Stromal cell of bone marrow (primary cell): ENCODE data around the gene SPATA13.
"Not testable (repeated sequence)": the region's sequence is repeated elsewhere in the genome, so short reads cannot be mapped to it uniquely, and the experiment has no call there.

ENCODE experiments used
- DNase-seq: peaks from one replicate; pipeline ENCODE4 v3.0.0-alpha.2; 2012; ENCODE audit warnings: low read depth

The SPATA13 gene

DNA sequence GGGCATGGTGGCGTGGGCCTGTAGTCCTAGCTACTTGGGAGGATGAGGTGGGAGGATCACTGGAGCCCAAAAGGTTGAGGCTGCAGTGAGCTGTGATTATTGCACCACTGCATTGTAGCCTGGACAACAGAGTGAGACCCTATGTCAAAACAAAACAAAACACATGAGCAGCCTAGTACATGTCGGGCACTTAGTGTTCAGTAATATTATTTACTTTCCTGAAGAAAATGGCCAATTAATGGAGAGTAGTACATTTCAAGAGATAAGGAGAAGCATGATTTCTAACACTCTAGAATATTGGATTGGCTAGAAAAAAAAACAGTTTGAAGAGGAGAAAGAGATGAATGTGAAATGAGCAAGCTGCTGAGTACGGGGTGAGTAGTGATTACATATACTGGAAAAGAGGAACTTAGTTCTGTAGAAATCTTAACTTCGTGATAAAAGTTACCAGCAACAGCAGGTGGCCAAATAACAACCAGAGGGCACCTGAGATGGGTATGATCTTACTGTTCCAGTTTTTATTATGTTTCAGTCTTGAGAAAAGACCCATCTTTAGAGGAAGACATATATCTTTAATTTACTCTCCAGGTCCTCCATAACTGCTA is 36.2 kb downstream of the SPATA13 start:
- no peak for DNase-seq

DNA sequence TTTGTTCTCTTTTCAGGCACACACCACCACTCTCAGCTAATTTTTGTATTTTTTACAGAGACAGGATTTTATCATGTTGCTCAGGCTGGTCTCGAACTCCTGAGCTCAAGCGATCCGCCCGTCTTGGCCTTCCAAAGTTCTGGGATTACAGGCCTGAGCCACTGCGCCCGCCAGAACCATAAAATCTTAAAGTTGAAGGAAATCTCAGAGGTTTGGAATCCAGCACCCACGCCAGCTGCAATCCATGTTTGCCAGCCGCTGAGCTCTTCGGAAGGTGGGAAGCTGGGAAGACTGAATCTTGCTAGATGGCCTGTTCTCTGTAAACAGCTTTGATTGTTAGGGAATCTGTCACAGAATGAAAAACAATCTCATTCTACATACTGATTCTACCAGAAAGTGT is 38.5 kb downstream of the SPATA13 start:
- DNase-seq: no peak

DNA sequence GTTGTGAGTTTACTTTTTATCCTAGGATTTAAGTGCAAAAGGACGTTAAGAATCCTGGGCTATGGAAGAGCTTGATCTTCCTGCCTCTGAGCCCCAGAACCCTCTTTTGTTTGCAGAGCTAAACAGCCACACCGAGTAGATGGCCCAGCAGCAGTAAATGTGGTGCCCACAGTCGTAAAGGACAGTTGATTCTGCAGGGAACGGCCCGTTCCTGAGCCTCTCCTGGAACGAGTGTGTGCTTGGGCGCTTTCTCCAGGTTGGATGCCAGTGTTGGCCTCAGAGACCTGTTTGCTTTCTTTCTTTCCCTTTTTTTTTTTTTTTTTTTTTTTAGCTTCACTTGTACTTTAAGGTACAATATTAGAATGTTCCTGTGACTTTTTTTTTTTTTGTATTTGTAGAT is 41.7 kb downstream of the SPATA13 start:
- no peak for DNase-seq

DNA sequence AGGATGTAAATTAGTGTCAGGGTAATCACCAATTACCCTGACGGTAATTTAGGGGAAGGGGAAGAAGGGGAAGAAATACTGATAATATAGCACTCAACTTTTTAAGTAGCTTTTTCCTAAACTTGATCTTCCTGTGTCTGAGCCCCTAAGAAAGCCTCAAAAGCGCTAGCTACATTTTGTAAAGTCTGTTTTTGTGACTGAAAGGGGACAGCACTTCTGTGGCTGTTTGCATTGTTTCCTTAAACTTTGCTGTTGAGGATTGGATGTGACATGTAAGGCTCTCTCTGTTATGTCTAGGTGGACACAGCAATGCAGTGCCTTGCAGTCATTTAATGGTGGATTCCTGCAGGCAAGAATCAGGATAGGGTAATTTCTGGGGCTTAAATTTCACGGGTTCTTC is 42.8 kb downstream of the SPATA13 start:
- no peak for DNase-seq

DNA sequence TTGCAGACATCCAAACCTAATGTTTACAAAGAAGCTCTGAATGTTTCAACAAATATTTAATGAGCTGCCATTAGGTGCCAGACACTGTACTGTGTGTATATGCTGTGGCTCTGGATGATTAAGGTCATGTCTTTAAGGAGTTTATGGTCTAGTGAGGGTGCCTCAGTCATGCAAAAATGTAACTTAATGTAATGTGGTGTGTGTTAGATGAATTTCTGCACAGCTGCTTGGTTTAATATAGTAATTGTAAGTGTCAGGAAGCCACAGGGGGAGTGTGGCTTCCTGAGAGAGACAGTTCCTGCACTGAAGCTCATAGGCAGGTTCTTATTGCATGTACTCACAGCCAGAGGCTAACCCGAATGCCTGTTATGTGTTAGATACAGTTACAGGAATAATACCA is 43.3 kb downstream of the SPATA13 start:
- DNase-seq: no peak

DNA sequence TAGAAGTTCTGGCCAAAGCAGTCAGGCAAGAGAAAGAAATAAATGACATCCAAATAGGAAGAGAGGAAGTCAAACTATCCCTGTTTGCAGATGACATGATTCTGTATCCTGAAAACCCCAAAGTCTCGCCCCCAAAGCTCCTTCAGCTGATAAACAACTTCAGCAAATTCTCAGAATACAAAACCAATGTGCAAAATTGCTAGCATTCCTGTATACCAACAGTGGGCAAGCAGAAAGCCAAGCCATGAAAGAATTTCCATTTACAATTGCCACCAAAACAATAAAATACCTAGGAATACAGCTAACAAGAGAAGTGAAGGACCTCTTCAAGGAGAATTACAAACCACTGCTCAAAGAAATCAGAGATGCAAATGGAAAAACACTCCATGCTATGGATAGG is 44.6 kb downstream of the SPATA13 start:
- DNase-seq: not testable (repeated sequence)

DNA sequence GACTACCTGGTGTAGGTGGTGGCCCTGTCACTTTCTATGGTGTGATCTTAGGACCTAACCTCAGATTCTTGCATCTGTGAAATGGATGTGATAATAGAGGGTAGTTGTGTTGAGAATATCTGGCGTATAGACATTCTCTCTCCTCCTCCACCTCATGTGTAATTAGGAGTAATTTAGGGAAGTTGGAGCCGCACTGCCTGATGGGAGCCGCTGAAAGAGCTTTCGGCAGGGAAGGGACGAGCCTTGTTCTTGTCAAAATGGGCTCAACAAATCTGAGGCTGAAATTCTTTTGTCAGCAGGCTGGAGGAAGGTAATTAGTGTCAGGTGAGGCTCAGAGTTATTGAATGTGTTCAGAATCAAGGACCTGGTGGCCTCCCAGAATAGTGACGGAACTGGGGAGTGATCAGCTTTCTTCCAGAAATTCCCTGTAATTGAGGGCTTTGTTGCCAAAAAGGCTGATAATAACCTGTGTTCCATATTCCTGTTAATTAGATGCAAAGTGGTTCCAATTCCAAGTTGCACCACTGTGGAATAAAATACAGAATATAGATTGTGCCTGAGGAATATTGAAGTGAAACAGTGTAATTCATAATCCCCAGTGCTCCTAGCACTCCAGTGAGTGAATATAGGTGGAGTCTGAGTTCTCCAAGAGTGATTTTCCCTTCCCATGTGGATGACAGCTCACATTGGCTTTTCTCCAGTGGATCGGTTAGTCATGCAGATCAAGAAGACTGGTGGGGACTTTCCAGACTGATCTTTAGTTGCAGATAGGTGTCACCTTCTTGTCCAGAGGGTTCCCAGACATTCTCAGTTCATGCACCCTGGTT is 47.5 kb downstream of the SPATA13 start:
- peak; percentile 93 for DNase-seq

DNA sequence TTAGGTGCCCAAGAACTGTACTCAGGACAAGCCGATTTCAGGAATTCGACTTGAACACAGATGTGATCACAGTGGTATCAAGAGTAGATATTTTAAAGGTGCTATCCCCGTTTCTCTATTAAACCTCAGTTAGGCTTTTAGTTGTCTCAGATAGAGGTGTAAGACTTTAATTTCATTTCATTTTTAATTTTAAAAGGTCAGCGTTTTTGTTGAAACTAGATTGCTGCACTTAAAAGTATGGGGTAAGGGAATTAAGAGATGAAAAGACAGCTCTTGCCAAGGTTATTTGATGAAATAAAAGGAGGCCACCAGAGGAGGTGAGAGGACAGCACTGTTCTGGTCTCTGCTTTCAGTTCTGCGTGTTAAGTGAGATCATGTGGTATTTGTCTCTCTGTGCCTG is 48.6 kb downstream of the SPATA13 start:
- DNase-seq: no peak

DNA sequence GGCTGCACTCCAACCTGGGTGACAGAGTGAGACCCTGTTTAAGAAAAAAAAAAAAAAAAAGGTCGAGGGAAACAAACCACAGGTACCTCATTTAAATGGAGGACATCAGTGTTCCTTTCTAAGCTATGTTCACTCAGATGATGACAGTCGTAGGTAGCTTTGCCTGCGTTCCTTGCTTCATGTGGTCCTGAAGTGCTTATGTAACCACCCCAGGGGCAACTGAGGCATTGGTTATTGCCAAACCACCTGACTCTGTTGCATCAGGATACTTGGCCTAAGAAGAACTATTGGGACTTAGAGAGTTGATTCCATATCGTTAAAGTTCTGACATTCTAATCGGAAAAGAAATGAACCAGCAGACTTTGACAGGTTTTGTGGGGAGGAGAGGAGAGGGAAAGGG is 51.7 kb downstream of the SPATA13 start:
- no peak for DNase-seq

DNA sequence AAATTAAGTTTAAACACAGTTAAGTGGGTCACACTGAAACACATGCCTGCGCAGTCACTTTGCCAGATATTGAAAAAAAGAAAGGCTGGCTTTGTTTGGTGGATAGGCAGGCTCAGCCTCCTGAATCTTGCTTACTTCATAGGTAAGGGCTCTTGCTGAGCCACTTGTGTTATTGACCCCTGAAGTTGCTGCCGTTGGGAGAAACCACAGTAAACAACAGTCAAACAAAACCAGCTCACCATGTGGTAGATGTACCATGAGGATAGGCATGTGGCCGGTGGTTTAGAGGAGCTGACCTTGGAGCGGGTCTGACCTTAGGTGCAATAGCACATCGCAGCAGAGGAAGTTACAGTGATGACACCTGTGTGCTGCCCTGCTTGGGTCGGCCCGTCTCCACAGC is 52.2 kb downstream of the SPATA13 start:
- no peak for DNase-seq

DNA sequence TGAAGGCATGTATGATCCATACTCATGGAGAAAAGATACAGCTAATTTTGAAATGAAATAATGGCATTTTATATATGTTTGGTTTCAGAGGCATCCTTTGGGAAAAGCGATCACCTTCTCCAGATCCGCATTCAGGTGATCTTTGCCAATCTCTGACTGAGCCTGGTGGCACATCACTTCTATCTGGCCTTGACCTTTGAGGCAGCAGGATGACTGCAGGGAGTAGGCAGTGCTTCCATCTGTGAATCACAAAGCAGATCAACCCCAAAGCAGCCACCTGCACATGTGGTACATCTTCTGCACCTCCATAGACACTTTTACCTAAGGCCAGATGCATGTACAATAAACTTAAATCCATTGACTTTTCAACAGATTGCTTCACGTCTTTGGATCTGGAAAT is 53.4 kb downstream of the SPATA13 start:
- no peak for DNase-seq

DNA sequence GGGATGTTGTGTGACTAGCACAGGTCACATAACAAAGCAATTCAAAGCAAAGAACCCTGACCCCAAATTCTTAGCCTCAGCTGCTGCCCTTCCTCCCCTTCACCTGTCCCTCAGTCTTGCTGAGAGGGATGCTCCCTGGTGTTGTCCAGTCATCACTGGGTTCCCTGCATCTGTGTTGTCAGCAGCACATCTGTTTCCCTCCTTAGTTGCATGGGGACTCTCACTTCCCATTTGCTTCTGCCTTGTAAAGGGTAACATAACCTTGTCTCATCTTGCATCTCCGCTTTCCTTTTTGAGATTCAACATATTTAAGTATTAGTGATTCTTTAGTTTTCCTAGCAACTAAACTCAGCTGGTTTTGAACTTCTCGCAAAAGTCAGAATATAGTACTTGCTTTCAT is 54.0 kb downstream of the SPATA13 start:
- no peak for DNase-seq

DNA sequence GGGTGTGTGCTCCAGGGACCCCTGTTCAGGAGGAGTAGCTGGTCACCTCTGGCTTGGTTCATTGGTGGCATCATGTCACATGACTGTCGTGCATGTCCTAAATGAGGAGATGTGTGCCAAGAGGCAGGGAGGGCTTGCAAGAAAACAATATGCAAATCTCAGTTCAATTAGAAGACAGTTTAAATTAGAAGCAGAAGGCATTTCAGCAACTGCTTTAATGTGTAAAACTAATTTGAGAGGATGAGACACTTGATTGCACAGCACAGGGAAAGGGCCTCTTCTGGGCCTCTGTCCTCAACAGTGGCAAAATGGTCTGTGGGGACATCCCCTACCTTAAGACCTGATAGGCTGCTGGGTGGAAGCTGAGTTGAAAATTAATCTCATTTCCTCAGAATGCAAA is 54.6 kb downstream of the SPATA13 start:
- DNase-seq: no peak

DNA sequence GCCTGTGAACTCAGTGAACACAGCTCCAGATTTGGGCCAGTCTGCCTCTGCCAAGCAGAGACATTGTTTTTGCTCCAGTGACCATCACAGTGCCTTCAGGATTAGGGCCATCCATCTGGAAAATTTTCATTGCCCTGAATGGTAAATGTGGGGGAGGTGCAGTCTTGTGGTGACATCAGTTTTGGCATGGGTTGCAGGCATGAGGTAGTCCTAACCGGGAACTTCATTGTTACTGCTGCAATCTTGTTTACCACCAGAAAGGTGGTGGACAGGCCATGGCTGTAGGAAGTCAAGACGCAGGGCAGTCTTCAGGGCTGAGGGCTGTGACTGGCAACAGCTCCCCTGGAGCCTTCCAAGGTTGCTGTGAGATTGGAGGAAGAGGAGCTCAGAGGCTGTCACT is 55.2 kb downstream of the SPATA13 start:
- peak; percentile 13 for DNase-seq

DNA sequence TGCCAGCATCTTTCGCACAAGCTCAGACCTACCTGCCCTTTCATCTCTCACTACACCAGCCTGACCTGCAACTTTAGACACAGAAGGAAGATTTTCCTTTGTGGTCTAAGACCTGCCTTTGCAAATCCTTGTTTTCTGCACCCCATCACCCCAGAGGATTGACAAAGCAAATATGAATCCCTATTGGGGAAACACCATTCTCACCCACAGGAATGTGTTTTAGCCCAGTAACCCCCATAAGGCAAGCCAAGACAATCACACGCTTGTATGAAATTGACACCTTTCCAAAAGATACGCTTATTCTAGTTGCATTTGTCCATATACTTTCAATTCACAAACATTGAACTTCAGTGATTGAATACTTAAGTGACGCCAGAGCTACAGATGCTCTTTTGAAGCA is 55.7 kb downstream of the SPATA13 start:
- no peak for DNase-seq

DNA sequence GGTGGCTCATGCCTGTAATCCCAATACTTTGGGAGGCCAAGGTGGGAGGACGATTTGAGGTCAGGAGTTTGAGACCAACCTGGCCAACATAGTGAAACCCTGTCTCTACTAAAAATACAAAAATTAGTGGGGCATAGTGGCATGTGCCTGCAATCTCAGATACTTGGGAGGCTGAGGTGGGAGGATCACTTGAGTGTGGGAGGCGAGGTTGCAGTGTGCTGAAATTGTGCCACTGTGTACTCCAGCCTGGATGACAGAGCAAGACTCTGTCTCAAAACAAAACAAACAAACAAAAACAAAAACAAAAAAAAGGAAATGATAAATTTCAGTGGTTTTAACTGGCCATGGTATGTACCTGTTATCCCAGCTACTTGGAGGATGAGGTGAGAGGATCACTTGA is 56.3 kb downstream of the SPATA13 start:
- not testable (repeated sequence) for DNase-seq

DNA sequence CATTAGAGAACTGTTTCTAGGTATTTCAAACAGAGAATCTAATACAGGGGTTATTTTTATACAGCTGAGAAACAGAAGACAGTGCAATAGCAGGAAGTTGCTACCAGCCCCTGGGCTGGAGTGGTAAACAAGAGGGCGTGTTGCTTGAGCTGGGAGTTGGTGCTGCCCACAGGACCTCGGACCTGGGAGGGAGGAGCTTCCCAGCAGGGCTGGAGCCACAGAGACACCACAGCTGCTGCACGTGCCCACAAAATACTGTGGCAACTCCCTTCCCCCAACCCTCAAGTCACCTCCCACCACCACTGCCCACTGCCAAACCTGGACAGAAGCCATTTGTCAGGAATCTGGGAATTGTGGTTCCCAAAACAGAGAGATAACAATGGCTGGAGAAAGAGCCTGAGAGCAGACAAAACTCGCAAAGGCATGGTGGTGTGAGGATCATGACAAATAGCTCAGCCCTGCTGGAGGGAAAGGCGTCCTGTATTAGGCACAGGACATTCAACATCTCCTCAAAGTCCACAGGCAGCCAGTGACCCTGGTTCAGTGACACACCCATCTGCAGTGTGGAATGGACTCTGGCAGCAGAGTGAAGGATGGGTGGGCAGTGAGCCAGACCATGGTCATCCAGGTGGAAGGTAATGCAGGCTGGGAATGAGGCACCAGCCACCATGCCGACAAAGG is 57.2 kb downstream of the SPATA13 start:
- no peak for DNase-seq

DNA sequence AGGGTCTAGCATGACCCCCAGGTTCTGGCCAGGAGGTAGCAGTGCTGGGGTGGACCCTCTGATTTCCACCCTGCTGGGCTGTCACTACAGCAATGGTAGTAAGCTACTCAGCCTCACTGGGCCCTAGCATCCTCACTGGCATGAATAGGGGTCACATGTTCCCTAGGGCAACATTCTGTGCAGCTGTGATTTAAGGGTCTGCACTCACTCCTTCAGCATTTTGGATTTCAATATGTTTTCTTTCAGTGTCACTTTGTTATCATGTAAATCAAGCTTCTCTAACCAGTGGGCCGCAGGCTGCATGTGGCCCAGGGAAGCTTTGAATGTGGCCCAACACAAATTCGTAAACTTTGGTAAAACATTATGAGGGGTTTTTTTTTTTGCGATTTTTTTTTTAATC is 57.8 kb downstream of the SPATA13 start:
- no peak for DNase-seq

DNA sequence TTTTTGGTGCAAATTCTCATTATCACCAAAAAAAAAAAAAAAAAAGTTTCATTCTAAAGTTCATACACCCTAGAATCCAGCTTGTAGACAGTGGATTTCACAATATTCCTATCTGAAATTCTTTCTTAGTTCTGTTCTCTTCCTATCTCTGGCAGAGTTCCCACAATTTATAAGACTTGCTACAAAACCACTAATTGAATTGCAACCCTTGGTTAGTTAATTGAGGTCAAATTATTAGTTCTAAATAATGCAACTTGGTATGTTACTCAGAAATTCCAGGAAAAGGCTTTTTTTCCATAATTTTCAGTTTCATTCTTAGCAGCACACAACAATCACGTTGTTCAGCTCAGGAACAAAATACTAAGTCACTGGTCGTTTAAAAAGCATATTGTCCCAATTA is 58.5 kb downstream of the SPATA13 start:
- DNase-seq: no peak

DNA sequence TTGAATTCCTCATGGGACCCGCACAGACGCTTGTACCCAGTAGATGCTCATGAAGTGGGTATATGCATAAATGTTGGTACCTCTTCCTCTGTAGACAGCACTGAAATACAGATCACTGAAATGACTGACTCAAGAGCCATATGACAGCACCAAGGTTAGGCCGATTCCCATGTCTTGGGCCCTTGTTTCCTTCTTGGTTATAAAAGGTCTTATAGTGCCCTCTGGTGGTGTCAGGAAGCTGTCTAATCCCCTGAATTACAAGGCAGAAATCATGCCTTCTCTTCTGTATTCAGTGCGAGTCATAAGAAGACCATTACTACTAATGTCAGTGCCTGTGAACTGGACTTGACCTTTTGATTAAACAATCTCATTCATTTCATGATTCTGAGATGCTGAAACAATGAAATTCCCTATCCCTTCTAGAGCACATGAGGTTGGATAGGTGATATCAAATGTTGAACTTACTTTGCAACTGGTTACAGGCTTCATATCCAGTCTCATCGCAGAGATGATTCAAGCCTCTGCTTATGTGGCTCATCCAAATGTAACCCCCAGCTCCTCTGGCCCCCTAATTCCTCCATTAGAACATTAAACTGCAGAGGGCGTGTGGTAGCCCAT is 59.7 kb downstream of the SPATA13 start:
- DNase-seq: peak; percentile 76

DNA sequence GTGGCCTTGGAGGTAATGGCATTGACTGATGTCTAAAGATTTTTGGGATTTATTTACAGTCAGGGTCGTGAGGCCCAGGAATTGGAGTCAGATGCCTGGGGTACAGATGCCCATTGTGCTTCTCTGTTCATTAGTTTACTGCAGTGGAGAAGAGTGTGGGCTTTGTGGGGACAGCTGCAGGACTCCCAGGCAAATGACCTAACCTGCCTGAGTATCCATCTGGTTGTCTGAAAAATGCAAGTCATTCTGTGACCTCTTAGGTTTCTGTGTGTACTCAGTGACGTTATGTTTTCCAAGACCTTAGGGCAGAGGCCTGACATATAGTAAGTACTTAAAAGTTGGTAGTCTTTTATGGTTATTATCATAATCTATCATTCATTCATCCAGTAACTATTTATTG is 60.5 kb downstream of the SPATA13 start:
- DNase-seq: no peak

DNA sequence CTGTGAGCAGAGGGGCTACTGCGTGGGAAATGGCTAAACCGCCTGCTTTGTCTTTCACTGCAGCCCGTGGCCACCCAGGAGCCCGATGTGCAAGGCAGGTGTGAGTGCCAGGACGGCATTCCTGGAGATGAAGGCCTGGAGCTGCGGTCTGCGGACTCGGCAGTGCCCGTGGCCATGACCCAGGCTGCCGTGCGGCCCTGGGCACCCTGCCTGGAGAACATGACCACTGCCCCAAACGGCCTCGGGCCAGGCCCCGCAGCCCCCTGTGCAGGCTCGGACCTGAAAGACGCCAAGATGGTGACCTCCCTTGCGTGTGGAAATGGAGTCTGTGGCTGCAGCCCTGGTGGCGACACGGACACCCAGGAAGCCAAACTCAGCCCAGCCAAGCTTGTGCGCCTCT is 62.2 kb downstream of the SPATA13 start:
- no peak for DNase-seq
